OCI-M1 (cell line): ENCODE data around the gene CA7.
"Not testable (repeated sequence)": the region's sequence is repeated elsewhere in the genome, so short reads cannot be mapped to it uniquely, and the experiment has no call there.

ENCODE experiments used
- DNase-seq: peaks from one replicate; lab custom pipeline; 2025; lab: John Stamatoyannopoulos, UW

The CA7 gene

DNA sequence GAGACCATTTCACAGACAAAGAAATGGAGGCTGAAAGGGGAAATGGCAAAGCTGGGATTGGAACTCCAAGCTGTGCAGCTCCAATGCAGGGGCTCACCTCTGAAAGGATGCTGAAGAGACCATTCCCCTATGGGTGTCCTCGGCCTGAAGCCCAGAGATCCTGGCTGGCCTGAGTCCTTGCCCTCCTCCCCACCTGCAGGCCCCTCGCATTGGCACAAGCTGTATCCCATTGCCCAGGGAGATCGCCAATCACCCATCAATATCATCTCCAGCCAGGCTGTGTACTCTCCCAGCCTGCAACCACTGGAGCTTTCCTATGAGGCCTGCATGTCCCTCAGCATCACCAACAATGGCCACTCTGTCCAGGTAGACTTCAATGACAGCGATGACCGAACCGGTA lies 2.6 kb downstream of the CA7 start:
- DNase-seq, result no peak

DNA sequence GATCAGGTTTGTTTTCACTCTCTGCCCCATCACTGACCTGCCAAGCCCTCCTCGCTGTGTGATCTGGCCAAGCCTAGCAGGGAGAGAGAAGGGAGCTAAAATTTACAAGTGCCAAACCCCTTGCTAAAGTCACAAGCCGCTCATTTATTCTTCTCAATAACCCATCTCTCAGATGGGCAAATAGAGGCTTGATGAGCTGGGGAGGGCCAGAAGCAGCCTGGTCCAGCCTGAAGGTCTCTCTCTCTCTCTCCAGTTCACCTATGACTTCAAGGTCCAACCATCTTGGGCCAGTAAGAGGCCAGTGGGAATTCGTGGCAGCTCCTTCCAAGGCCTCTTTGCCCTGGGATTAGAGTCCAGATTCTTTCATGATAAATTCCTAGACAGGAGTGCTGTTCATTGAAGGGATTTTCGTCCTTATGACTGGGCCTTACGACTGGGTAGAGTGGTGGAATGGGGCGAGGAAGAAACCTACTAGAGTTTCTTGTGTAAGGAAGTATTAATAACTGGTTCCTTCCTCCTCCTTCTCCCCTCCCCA lies 3.4 kb downstream of the CA7 start:
- no peak for DNase-seq

DNA sequence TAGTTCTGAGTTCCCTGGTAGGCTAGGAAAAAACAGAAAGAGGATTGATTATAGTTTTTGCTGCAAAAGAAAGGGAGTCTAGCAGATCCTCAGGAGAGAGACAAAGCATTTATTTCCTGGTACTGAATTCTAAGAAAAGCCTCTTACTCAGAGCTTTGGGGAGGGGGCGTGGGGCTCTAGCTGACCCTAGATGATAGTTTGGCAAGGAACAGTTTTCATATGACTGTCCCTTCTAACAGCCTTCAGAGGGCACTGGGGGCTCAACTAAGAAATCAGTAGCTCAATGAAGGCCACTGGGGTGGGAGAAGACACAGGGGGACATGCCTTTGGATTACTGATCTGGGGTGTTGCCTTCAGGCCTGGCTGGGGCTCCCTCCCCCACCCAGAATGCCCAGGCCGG lies 4.0 kb downstream of the CA7 start:
- no peak for DNase-seq

DNA sequence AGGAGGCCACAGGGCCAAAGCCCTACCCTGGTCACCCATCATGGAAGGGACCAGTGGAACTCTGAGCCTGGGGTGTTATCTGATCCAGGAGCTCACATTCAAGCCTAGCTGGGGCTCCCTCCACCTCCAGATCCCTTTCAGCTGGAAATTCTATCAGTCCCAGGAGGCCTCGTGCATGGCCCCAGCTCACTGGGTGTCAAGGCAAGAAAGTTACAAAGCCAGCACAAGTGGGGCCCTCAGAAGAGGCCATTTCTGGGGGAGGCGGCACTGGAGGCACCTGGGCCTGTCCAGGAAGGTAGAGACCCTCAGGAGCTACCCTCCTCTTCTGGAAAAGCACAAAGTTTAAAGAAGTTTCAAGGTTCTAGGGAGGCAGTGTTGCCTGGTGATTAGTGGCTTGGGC lies 4.8 kb downstream of the CA7 start:
- DNase-seq, result no peak

DNA sequence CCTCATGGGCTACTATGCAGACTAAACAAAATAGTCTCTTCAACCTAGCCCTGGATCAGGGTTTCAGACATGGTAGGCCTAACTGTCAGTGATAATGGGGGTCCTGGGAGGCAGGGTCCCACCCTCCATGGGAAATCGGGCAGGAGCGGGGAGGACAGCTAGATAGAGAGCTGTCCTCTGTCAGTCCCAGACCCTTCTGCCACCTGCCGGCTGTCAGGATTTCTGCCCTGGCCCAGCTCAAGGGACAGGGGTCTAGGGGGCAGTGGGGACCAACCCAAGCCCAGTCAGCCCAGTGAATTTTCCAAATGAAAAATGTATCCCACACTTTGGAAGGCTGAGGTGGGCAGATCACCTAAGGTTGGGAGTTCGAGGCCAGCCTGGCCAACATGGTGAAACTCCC lies 5.3 kb downstream of the CA7 start:
- DNase-seq, result no peak

DNA sequence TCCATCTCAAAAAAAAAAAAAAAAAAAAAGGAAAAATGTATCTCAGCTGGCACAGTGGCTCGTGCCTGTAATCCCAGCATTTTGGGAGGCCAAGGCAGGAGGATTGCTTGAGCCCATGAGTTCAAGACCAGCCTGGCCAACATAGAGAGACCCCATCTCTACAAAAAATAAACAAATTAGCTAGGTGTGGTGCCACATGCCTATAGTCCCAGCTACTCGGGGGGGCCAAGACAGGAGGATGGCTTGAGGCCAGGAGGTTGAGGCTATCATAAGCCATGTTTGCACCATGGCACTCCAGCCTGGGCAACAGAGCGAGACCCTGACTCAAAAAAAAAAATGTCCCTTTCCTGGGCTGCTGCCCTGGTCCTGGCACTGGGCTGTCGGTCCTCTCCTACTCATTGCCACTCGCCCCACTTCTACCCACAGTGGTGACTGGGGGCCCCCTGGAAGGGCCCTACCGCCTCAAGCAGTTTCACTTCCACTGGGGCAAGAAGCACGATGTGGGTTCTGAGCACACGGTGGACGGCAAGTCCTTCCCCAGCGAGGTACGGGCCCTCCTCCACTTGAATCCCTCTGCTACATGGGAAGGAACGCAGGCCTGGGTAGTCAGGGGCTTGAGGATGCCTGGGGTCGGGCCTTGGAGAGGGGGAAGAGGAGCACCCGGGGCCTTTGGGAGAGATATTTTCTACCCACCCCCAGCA lies 6.1 kb downstream of the CA7 start:
- no peak for DNase-seq

DNA sequence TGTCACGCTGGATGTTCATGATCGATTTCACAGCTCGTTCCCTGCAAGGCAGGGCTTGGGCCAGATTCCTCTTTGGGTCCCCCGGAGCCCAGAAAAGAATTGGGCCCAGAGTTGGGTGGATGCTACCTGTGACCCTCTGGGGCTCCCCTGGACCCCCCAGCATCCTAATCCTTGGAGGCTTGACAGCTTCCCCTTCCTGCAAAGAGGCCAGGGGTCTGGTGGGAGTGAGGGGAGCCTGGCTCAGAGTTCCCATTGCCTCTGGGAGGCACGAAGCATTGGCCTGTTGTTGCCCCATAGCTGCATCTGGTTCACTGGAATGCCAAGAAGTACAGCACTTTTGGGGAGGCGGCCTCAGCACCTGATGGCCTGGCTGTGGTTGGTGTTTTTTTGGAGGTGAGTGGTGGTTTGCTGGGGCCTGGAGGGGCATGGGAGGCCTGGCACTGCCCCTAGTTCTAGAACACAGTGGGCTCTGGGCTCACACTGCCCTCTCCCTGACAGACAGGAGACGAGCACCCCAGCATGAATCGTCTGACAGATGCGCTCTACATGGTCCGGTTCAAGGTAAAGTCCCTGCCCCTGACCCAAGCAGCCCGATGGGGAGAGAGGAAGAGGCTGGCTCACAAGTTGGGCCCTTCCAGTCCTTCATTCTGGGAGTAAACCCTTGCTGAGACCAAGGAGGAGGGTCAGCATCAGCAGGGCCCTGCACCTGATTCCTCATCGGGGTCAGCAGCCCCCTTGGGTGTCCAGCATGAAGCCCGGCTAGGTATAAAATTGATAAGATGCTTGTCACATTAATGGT lies 7.2 kb downstream of the CA7 start:
- no peak for DNase-seq

DNA sequence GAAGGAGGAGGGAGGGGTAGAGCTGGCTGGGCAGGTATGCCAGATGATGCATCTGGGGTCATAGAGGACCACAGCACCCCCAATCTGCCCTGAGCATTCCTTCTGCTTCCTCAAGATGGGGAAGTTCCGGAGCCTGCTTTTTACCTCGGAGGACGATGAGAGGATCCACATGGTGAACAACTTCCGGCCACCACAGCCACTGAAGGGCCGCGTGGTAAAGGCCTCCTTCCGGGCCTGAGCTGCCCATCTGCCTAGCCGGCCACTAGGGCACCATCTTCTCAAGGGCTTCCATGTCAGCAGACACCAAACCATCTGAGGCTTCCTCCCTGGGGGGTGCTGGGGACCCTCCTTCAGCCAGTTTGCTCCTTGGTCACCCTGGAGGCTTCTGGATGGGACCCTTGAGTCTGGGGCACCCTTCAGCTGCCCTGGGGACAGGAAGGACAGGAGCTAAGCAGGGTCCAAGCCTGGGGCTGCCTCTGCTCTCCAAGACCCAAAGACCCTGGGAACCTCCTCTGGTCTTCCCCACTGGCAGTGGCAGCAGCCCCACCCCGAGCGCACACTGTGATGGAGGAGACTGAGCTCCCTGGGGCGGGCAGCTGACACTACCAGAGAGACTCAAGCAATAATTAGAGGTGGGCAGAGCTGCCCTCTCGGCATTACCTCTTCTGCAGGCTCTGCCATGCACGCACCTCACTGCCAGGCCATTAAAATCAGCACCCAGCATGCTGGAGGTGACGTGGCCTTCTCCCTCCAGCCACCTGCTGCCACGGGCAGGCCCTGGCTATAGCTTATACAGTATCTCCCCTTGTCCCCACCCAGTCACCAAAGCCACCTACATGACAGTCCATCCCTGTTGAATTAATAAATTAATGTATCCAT lies 9.3 kb downstream of the CA7 start:
- no peak for DNase-seq

DNA sequence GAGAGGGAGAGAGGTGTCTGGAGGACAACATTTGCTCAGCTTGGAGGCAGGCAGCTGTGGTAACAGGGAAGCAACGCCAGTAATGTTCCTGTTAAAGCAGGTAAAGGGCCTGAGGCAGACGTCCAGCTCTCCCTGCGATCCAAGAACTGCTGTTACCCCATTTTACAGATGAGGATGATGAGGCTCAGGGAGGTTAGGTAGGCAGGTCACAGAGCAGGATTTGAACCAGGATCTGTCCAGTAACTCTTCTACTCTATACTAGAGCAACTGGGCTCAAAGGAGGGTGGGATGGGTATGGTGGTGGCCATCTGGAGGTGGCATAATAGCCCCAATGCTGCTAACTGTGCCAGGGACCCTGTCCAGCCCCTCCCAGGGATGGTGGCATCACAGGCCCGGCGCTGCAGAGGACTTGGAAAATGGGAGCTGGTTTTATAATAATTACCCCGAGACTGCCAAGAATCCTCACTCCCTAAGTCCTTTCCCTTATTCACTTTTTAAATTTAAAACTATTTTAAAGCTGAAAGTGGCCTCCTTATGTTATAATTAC lies 12.0 kb downstream of the CA7 start:
- DNase-seq, result no peak

DNA sequence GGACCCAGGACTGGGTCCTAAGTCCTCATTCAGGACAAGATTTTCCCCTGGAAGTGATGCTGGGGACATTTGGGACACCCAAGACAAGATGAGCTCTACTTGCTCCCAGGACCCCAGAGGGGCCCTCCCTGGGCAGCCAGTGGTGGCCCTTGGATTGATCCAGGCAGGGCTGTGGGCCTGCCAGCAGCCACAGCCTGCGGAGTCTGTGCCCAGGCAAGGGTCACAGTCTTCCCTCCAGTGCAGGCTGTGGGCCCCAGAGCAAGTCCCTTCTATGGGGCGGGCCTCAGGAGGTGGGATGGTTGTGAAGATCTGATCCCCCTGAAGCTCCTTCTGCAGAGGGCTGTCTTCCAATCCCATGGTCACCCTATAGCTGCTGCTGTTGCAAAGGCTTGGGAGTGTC lies 12.6 kb downstream of the CA7 start:
- DNase-seq, result no peak

DNA sequence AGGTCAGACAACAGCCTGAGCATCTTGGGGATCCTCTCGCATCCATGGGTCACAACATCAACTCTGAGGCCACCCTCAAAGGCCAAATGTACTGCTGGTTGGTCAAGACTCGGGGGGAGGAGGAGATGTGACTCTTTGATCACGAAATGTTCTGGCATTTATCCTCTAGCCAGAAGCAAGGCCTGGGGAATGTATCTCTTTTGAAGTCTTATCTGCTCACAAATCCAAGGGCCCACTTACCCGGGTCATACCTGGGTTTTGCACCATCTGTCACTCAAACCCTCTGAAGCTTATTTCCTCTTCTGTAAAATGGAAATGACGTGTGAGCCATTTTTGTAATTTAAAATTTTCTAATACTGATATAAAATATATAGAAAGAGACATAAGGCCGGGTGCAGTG lies 13.2 kb downstream of the CA7 start:
- DNase-seq, result no peak

DNA sequence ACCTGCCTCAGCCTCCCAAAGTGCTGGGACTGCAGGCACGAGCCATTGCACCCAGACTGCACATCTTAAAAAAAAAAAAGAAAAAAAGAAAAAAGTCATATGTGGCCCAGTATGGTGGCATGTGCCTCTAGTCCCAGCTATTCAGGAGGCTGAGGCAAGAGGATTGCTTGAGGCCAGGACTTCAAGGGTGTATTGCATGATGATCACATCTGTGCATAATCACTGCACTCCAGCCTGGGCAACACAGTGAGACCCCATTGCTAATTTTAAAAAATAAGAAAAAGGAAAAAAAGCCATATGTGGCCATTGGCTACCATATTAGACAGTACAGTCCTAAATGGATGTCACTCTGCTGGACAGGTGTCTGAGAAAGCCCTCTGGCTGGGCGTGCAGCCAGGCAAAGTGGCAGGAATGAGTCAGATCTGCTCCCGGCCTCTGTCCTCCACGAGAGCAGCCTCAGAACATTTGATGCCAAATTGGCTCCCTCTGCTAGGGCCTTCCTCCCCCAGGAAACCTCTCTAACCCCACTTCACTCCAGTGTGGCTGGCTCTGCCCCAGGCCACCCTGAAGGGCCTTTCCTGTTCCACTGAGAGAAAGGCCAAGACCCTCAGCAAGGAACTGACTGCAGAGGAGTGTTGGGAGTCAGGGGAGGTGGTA lies 14.7 kb downstream of the CA7 start:
- no peak for DNase-seq

DNA sequence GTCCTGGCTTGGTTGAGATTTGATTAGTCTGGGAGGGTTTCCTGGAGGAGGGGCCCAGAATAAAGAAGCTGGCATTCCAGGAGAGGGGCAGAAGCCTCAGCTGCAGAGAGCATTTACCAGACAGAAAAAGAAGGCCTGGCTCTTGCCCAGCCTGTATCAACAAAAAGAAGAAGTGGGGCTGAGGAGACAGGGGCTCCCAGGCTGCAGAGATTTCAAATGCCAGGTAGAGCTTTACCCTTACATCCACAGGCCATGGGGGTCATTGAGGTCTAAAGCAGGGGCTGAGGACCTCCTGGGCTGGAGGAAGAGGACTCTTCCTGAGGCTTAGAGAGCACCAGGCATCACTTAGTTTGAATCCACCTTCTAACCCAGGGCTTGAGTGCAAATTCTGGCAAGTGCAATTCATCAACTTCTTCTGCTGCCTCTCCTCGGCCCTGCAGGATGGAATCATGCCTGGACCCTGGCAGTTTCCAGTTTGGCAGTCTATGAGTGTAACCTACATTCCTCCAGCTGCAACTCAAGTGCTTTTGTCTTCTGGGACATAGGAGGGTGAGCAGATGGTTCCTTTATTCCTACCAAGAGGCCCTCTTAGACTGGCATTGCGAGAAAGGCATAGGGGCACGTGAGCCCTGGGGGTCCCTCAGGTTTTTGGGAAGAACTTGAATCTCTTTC lies 15.3 kb downstream of the CA7 start:
- no peak for DNase-seq

DNA sequence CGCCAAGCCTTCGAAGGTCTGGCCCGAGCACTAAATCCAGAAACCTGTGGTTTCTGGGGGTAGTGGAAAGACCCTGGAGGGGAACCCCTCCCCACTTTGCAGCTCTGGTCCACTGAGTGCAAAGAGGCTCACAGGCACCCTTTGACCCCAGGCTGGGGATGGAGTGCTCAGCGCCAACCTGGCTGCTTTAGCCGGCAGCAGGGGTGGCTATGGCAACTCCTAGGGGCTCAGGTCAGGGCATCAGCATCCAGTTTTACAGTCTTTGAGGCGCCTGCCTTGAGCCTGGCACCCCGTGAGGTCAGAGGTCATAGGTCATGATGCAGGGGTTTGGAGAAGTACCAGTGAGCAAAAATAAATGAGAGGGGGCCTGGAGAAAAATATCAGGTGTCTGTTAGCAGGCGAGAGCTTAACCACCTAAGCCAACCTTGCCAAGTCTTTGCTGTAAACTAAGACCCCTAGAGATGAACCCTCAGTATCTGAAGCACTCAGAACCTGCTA lies 17.9 kb downstream of the CA7 start:
- DNase-seq, result no peak

DNA sequence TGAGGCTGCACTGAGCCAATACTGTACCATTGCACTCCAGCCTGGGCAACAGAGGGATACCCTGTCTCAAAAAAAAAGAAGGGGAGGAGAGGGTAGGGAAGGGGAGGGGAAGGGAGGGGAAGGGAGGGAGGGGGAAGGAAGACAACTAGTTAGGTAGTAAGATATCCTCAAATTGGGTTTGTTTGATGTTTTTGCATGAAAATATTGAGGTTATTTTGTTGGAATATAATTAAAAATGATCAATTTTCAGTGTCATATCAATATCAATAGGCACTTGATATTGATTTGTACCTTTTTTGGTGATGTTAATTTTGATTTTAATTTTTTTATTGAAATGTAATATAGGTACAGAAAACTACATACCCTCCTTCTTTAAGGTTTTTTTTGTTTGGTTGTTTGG lies 19.5 kb downstream of the CA7 start:
- DNase-seq, result no peak

DNA sequence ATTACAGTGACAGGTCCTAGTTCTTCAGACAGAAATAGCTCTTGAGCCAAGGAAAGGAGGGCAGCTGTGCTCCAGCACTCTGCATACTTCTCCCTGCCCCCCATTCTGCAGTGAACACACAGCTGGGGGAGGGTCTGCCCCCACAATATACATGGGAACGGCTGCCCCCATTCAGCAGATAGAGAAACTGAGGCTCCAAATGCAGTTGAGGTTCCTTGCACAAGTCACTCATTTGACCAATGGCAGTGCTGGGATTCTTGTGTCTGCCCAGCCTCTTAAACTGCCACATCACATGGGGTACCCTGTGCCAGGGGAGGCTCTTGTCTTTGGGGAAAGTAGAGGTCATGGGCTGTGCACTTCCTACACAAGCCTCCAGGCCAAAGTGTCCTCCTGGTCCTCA lies 25.2 kb downstream of the CA7 start:
- no peak for DNase-seq

DNA sequence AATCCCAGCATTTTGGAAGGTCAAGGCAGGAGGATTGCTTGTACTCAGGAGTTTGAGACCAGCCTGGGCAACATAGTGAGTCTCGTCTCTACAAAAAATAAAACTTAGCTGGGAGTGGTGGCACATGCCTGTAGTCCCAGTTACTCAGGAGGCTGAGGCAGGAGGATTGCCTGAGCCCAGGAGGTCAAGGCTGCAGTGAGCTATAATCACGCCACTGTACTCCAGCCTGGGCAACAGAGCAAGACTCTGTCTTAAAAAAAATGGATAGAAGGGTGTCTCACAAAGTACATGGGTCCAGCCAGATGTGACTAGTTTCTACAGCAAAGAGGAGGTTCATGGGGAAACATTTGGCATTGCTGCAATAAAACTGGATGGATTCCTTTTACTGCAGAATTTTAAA lies 27.1 kb downstream of the CA7 start:
- DNase-seq, result not testable (repeated sequence)

DNA sequence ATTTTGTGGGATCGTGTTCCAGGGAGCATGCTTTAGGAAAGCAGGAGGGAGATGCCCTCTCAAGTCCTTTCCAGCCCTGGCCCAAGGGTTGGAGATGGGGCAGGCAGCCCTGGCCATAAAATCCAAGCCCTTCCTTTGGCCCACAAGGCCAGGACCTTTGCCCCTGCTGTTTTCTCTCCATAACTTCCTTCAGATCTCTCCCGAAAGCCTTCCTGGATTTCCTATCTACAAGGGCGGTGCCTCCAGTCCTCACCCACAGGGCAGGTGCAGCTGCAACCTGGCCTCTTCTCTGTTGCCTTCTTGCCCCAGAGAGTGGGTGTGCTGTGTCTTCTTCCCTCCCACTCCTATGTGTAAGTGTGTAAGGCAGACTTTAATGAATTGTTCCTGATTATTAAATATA lies 27.6 kb downstream of the CA7 start:
- no peak for DNase-seq

DNA sequence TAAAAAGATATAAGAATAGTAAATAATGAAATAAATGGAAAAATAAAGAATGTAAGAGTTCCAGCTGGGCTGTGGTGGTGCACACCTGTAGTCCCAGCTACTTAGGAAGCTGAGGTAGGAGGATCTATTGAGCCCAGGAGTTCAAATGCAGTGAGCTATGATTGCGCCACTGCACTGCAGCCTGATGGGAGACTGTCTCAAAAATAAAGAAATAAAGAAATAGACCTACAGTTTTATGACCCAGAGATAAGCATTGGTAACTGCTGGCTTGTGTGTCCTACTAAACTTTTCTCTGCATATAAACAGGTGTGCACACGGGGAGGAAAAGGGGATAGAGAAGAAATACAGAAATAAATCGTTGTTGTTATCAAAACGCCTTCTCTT lies 28.3 kb downstream of the CA7 start:
- DNase-seq, result peak; percentile 69

DNA sequence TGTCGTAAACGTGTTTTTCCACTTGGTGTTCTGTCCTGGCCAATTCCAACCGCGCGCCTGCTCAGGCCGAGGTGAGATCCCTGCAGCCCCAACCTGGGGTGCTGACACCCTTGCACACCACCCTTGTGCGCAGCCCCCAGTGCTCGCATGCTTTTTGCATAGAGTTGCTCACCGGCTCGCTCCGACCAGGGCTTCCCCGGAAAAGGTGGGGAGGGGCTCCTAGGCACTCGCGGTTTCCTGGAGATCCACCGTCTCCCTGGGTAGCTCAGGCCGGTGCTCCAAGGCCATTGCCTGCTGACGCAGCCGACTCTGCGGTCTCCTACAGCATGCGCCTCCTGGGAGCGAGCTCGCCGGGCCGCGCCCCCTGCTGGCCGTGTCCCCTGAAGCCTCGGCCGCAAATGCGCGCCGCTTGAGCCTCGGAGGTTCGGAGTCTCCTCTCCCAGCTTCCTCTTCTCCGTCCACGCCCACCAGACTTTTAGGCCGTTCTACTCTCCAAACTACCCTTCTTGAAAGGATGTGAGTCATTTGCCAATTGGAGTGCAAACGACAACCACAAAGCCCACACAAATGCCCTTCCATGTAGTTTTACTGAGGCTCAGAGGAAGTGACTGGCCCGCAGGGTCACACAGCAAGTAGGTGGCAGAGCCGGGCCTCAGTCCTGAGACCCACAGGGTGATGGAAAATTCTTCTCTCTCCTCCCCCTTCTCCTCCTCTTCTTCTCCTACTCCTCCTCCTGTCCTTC lies 28.9 kb downstream of the CA7 start:
- DNase-seq, result peak; percentile 98
